Progenitor cell of endocrine pancreas (in vitro differentiated cells): Measurements from ENCODE around the gene PTPRT. TPM values are rescaled to one million over a fixed set of nuclear protein-coding genes. Genes with fewer than 3 reads are reported as not detected.

Experiments
- DNase-seq: peaks from one replicate; pipeline ENCODE4 v3.0.0; 2021; ENCODE audit warnings: low spot score; ENCODE audit not compliant: unreplicated experiment
- H3K27ac Mint-ChIP-seq: 2 replicates; pipeline ENCODE4 v1.8.0; 2021; ENCODE audit warnings: mild to moderate bottlenecking, moderate library complexity, mixed read lengths
- H3K27me3 Mint-ChIP-seq: 2 replicates; pipeline ENCODE4 v1.8.0; 2021; ENCODE audit warnings: mixed read lengths
- H3K36me3 Mint-ChIP-seq: 2 replicates; pipeline ENCODE4 v1.8.0; 2022; ENCODE audit warnings: mixed read lengths; ENCODE audit not compliant: insufficient read depth
- H3K4me1 Mint-ChIP-seq: 2 replicates; pipeline ENCODE4 v1.8.0; 2021; ENCODE audit warnings: low read depth, mixed read lengths
- H3K4me3 Mint-ChIP-seq: 2 replicates; pipeline ENCODE4 v1.8.0; 2021; ENCODE audit warnings: low read depth, mild to moderate bottlenecking, moderate library complexity, mixed read lengths
- H3K9me3 Mint-ChIP-seq: 2 replicates; pipeline ENCODE4 v1.8.0; 2021; ENCODE audit warnings: low read depth, mixed read lengths
- total RNA-seq: library from RNA; stranded (reverse); gene quantifications from 2 replicates; pipeline ENCODE4 v1.2.1, GENCODE V29; 2021
- TF ChIP-seq, protein P1 (sequence below): fragments of 200-600 bp; sonication (generic); IDR thresholded peaks from one replicate; pipeline ENCODE4 v1.5.0; 2021; ENCODE audit warnings: antibody characterized with exemption, mild to moderate bottlenecking; ENCODE audit not compliant: unreplicated experiment

The PTPRT gene
- total RNA-seq, 1 donor from 2014 or later = 65.9 TPM

DNA sequence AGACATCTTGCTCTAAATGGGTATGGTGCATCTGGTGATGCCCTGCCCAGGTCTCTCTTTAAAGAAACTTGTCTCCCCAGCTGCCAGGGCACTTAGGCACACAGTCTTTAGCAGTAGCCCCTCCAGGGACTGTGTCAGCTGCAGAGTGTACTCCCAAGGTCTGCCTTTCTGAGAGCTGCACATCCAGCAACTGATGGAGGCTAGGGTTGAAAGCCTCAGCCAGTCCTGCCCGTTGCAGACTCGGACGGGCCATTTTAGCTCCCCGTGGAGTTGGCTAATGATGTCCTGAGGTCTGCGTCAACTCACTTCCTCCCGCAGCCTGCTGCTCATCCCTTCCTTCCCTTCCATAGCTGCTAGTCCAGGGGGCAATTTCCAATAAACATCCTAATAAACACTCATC lies 381.8 kb downstream of the PTPRT start:
- no peaks in the 10 kb centered on the region for H3K36me3 Mint-ChIP-seq
- TF ChIP-seq, protein P1, sequence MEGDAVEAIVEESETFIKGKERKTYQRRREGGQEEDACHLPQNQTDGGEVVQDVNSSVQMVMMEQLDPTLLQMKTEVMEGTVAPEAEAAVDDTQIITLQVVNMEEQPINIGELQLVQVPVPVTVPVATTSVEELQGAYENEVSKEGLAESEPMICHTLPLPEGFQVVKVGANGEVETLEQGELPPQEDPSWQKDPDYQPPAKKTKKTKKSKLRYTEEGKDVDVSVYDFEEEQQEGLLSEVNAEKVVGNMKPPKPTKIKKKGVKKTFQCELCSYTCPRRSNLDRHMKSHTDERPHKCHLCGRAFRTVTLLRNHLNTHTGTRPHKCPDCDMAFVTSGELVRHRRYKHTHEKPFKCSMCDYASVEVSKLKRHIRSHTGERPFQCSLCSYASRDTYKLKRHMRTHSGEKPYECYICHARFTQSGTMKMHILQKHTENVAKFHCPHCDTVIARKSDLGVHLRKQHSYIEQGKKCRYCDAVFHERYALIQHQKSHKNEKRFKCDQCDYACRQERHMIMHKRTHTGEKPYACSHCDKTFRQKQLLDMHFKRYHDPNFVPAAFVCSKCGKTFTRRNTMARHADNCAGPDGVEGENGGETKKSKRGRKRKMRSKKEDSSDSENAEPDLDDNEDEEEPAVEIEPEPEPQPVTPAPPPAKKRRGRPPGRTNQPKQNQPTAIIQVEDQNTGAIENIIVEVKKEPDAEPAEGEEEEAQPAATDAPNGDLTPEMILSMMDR = no peak
- H3K27ac Mint-ChIP-seq = no peak overlapping the region
- no peaks in the 10 kb centered on the region for H3K9me3 Mint-ChIP-seq
- H3K4me3 Mint-ChIP-seq = no peak overlapping the region
- DNase-seq = no peak
- H3K27me3 Mint-ChIP-seq = no peaks in the 10 kb centered on the region
- H3K4me1 Mint-ChIP-seq = no peaks in the 10 kb centered on the region

DNA sequence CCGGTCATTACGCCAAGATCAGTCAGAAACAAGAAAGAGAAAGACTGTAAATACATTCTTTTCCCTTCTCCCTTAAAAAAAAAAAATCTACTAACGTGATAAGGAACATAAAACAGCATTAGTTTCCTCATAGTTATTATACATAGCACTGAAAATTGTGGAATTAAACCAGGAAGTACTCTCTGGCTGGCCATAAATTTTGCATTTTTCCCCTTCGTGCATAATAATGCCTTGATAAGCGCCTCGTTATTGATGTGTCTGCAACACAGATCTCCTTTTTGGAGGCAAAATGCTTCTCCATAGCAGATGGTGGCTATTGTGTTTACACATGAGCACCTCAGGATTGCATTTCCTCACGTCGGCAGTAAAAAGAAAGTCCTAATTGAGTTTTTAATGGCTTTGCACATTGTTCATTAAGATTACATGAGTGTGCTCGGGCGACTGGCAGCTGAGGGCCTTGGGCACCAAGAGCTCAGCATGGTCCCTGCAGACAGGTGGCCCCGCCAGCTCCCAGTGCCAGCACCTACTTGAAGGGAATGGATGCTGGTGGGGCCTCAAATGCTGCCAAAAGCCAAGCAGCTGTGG lies 394.5 kb downstream of the PTPRT start:
- Mint-ChIP-seq H3K36me3 (peaks cover 7% of the 10 kb centered on the region), H3K4me3 (no peak overlapping the region), H3K4me1 (peaks cover 7% of the 10 kb centered on the region), H3K27me3 (no peaks in the 10 kb centered on the region), H3K9me3 (no peaks in the 10 kb centered on the region), H3K27ac (no peak overlapping the region)
- DNase-seq = no peak
- TF ChIP-seq, protein P1 = no peak

DNA sequence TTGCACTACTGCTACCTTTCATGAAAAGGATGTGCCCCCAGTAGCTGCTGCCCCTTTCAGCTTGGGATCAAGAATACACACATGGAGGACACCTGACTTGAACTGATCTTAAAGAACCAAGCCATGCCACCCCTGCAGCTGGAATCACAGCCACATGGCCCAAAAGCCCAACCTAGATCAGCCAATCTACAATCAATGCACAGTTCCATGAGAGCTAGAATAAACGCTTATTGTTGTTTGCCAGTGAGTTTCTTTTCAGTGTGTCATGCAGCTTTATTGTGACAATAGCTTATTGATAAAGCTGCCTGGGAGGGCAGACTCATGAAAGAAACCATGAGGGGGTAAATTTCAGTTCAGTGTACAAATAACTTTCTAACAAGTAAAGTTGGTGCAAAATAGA lies 397.7 kb downstream of the PTPRT start:
- DNase-seq = no peak
- no peak overlapping the region for H3K27ac Mint-ChIP-seq
- H3K4me1 Mint-ChIP-seq = peaks cover 7% of the 10 kb centered on the region
- TF ChIP-seq, protein P1 = no peak
- H3K4me3 Mint-ChIP-seq = no peak overlapping the region
- no peaks in the 10 kb centered on the region for H3K27me3 Mint-ChIP-seq
- no peaks in the 10 kb centered on the region for H3K9me3 Mint-ChIP-seq
- peaks cover 8% of the 10 kb centered on the region for H3K36me3 Mint-ChIP-seq

DNA sequence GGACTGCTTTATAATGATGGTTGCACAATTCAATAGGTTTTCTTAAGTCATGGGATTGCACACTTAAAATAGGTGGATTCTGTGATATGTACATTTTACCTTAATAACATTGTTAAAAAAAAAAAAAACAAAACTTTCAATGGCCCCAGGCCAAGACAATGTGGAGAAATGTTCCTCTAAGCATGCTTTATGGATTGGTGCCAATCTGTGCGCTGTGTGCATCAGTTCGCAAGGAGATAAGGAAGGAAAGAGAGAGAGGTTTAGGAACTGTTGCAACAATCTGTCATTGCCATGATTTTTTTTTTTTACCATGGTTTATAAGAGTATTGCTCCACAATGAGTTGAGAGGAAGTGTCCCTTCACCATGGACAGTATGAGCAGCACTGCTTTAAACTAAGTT lies 399.6 kb downstream of the PTPRT start:
- Mint-ChIP-seq H3K27me3 (no peaks in the 10 kb centered on the region), H3K36me3 (peaks cover 10% of the 10 kb centered on the region), H3K9me3 (no peaks in the 10 kb centered on the region), H3K4me1 (peaks cover 7% of the 10 kb centered on the region), H3K4me3 (no peak overlapping the region), H3K27ac (no peak overlapping the region)
- TF ChIP-seq, protein P1 = no peak
- no peak for DNase-seq

DNA sequence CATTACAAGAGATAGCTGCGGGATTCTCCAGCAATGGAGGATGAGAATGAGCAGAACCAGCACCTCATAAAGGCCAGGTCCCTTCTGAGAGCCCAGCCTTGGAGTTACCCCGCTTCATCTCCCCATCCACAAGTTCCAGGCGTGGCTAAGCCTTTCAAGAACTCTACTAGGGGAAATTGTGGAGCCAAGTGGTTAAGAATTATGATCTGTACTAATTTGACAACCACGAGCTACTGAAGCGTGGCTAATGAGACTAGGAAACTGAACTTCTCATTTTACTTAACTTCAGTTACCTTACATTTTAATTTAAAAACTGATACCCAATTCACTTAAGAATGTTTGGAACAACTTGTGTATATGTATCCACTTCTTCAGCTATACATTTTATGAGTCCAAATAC lies 401.0 kb downstream of the PTPRT start:
- TF ChIP-seq, protein P1 = no peak
- no peaks in the 10 kb centered on the region for H3K9me3 Mint-ChIP-seq
- DNase-seq = no peak
- peaks cover 7% of the 10 kb centered on the region for H3K4me1 Mint-ChIP-seq
- H3K27ac Mint-ChIP-seq = no peak overlapping the region
- no peaks in the 10 kb centered on the region for H3K27me3 Mint-ChIP-seq
- no peak overlapping the region for H3K4me3 Mint-ChIP-seq
- peaks cover 10% of the 10 kb centered on the region for H3K36me3 Mint-ChIP-seq
